Stimulated activated naive CD4-positive, alpha-beta T cell treated with Interleukin-2 at 50 U/mL for 16 hours (primary cell): Measurements from ENCODE around the gene AMD1.

ENCODE experiments used
- DNase-seq: peaks from one replicate; lab custom pipeline; 2025; lab: John Stamatoyannopoulos, UW

AMD1 gene

DNA sequence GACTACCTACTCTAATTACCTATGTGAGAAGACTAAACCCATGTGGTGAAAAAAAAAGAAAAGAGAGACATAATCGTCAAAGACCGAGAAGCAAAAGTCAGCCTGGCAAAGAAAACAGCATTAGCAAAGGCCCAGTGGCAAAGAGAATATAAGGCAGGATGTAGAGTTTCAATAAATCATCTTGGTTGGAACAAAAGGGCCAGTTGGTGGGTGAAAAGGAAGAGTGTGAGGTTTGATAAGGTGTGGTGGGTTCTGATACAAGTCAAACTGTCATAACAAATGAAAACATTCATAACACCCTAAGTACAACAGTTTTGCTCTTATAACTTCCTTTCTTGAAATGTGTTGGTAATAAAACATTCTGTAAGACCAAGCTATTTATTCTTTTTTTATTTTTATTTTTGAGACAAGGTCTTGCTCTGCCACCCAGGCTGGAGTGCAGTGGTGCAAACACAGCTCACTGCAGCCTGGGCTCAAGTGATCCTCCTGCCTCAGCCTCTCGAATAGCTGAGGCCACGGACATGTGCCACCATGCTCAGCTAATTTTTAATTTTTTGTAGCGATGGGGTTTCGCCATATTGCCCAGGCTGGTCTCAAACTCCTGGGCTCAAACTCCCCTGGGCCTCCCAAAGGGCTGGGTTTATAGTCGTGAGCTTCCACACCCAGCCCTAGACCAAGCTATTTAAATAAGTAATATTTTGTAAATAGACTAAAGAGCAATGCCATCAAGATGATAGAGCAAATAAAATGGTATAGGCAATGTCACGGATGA lies 65.0 kb downstream of the AMD1 start:
- DNase-seq = no peak

DNA sequence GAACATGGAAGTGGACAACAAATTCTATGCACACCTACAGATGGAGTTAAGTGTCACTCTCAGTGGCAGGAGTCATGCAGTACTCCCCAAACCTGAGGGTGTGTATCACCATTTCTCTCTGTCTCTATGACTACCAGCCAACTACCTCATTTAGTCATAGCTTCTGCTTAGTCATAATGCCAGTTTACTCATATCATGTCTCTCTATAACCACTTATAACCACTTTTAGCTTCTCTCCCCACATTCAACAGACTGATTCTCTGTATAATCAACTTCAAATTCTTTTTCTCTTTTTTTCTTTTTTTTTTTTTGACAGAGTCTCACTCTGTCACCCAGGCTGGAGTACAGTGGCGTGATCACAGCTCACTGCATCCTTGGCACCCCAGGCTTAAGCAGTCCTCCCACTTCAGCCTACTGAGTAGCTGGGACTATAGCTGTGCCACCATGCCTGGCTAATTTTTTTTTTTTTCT lies 70.1 kb downstream of the AMD1 start:
- DNase-seq = peak; percentile 48
